Choroid plexus epithelial cell (primary cell): Measurements from ENCODE around the gene MCMBP.
"Not testable (repeated sequence)": the region's sequence is repeated elsewhere in the genome, so short reads cannot be mapped to it uniquely, and the experiment has no call there.

Experiments used
- DNase-seq: peaks from one replicate; pipeline ENCODE4 v3.0.0-alpha.2; 2010; ENCODE audit warnings: low read depth
- H3K4me3 ChIP-seq: 2 replicates; pipeline ENCODE4 v1.5.1; 2011; ENCODE audit warnings: low read depth, mild to moderate bottlenecking, control low read depth, low read length, moderate library complexity
- TF ChIP-seq, protein P1 (sequence below): conservative IDR thresholded peaks from 2 replicates; pipeline ENCODE4 v1.5.1; 2011; ENCODE audit warnings: low read depth, mild to moderate bottlenecking, control low read depth, inconsistent platforms, low read length, moderate library complexity

Gene MCMBP

GRCh38 chr10:119871881-119872609, 598 bp downstream of the MCMBP start:
- DNase-seq: peak; percentile 48
- TF ChIP-seq, protein P1, sequence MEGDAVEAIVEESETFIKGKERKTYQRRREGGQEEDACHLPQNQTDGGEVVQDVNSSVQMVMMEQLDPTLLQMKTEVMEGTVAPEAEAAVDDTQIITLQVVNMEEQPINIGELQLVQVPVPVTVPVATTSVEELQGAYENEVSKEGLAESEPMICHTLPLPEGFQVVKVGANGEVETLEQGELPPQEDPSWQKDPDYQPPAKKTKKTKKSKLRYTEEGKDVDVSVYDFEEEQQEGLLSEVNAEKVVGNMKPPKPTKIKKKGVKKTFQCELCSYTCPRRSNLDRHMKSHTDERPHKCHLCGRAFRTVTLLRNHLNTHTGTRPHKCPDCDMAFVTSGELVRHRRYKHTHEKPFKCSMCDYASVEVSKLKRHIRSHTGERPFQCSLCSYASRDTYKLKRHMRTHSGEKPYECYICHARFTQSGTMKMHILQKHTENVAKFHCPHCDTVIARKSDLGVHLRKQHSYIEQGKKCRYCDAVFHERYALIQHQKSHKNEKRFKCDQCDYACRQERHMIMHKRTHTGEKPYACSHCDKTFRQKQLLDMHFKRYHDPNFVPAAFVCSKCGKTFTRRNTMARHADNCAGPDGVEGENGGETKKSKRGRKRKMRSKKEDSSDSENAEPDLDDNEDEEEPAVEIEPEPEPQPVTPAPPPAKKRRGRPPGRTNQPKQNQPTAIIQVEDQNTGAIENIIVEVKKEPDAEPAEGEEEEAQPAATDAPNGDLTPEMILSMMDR: no peak

DNA sequence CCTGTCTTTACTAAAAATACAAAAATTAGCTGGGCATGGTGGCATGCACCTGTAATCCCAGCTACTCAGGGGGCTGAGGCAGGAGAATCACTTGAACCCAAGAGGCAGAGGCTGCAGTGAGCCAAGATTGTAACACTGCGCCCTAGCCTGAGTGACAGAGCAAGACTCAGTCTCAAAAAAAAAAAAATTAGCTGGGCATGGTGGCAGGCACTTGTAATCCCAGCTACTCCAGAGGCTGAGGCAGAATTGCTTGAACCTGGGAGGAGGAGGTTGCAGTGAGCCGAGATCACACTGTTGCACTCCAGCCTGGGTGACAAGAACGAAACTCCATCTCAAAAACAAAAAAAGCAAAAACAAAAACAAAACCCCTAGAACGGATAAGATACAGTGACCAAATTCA, 3.2 kb downstream of the MCMBP start:
- DNase-seq, H3K4me3 ChIP-seq: not testable (repeated sequence)

More at GRCh38 chr10:119871881-119872609, 598 bp downstream of the MCMBP start:
- H3K4me3 ChIP-seq: peak overlapping the region; percentile 82

DNA sequence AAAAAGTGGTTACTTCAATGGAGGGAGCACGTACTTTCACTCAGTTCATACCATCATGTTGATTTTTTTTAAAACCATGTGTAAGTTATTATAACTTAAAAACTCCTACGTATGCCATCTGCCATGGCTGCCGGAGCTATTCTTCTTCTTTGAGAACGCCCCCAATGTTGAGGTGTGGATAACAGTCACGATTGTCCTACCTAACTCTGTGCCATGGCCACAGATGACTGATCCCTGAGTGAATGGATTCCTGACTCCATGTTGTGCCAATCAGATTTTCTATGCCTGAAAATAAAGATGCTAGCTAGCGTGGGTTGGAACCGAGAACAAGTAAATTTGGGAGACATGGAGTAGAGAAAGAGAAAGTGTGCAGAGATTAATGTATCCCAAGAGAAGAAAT, 5.3 kb downstream of the MCMBP start:
- TF ChIP-seq, protein P1: no peak
- DNase-seq: no peak
- no peak overlapping the region for H3K4me3 ChIP-seq

DNA sequence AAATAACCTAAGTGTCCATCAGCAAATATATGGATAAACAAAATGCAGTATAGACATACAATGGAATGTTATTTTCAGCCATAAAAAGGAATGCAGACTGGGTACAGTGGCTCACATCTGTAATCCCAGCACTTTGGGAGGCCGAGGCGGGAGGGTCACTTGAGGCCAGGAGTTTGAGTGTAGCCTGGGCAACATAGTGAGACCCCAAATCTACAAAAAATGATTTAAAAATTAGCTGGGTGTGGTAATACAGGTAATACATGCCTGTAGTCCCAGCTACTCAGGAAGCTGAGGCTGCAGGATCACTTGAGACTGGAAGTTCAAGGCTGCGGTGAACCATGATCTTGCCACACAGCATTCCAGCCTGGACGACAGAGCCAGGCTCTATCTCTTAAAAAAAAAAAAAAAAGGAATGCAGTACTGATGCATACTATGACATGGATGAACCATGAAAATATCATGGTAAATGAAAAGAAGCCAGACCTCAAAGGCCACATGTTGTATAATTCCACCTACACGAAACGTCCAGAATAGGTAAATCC, 6.9 kb downstream of the MCMBP start:
- no peak for DNase-seq
- H3K4me3 ChIP-seq: no peak overlapping the region
- TF ChIP-seq, protein P1: no peak

GRCh38 chr10:119863951-119864565, 8.6 kb downstream of the MCMBP start:
- no peak overlapping the region for H3K4me3 ChIP-seq

GRCh38 chr10:119862524-119862923, 10.1 kb downstream of the MCMBP start:
- H3K4me3 ChIP-seq: no peak overlapping the region
- no peak for DNase-seq

More at GRCh38 chr10:119863951-119864565, 8.6 kb downstream of the MCMBP start:
- TF ChIP-seq, protein P1: no peak
- DNase-seq: no peak

More at GRCh38 chr10:119862524-119862923, 10.1 kb downstream of the MCMBP start:
- TF ChIP-seq, protein P1: no peak
